Esophagus squamous epithelium (tissue), 5 donors: ENCODE measurements around the gene PGAP6. TPM values are rescaled to one million over a fixed set of nuclear protein-coding genes. Genes with fewer than 3 reads are reported as not detected.

ENCODE experiments used
- DNase-seq: peaks from one replicate; lab custom pipeline; 2025; lab: John Stamatoyannopoulos, UW
- H3K27ac ChIP-seq, 4 donors: fragments of 200-600 bp; sonication (generic); one replicate each; pipeline ENCODE4 v1.5.1; 2016 to 2019; ENCODE audit warnings: mild to moderate bottlenecking in 1 of 4
- H3K27me3 ChIP-seq, 4 donors: fragments of 200-600 bp; sonication (generic); 1 replicate in 3 of 4; 2 replicates in 1 of 4; pipeline versions ENCODE4 v1.5.1 to v1.6.0; 2017 to 2021; ENCODE audit warnings: antibody characterized with exemption in 1 of 4
- H3K36me3 ChIP-seq, 3 donors: fragments of 200-600 bp; sonication (generic); one replicate each; pipeline ENCODE4 v1.5.1; 2016 to 2019
- H3K4me1 ChIP-seq, 3 donors: fragments of 200-600 bp; sonication (generic); one replicate each; pipeline ENCODE4 v1.5.1; 2017 to 2019
- H3K4me3 ChIP-seq, 4 donors: fragments of 200-600 bp; sonication (generic); 1 replicate in 3 of 4; 2 replicates in 1 of 4; pipeline ENCODE4 v1.5.1; 2016 to 2019; ENCODE audit warnings: mild to moderate bottlenecking in 2 of 4, moderate library complexity in 1 of 4
- H3K9me3 ChIP-seq, 3 donors: fragments of 200-600 bp; sonication (generic); one replicate each; pipeline ENCODE4 v1.5.1; 2016 to 2019
- CTCF ChIP-seq, 6 experiments: fragments of 450-650 bp in 4 of 6; fragments of 200-600 bp in 2 of 6; sonication (generic) in 2 of 6; IDR thresholded peaks; one replicate each; pipeline ENCODE4 v1.5.1; 2016 to 2019; ENCODE audit warnings: antibody characterized with exemption in 6 of 6, mild to moderate bottlenecking in 4 of 6, moderate library complexity in 4 of 6
- POLR2A ChIP-seq, 4 donors: fragments of 450-650 bp; IDR thresholded peaks; one replicate each; pipeline ENCODE4 v1.6.1; 2017; ENCODE audit warnings: antibody characterized with exemption in 4 of 4, mild to moderate bottlenecking in 4 of 4, moderate library complexity in 3 of 4
- WGBS, 2 donors: methylation state at CpG; one replicate each; pipeline ENCODE4 v1.1.5; 2018; 5-methylcytosine and 5-hydroxymethylcytosine counted together
- intact Hi-C: fragments of 100-400 bp; cut with DNase I; formaldehyde crosslinking; loops from one replicate; pipeline ENCODE4 v1.15.0; 2022
- total RNA-seq, 4 donors: library from RNA; depleted of rRNA; stranded (reverse); fragments of >200 nt; gene quantifications; one replicate each; pipeline ENCODE4 v1.1.0, GENCODE V29; 2016
- donor health status: DM: yes; HTN: yes; CAD: no.

PGAP6 gene
- total RNA-seq, 4 donors from 2014 or later: 23.5 to 31.7 (median 27.6) TPM

GRCh38 chr16:401468-402348, 19.9 kb upstream of the PGAP6 start, which contains the start of gene DECR2:
TSS of gene DECR2 (plus strand) at chr16:401885. CDS start at chr16:401964, 79 bp downstream.
- intact Hi-C loops: no loop called here
- TF ChIP-seq POLR2A (IDR thresholded peaks at IDR 0.05) (peak in 2 of 4 donors; percentile 77 to 94), CTCF (IDR thresholded peaks at IDR 0.05) (peak in 5 of 6 experiments; percentile 11 to 51 (median 36))
- 0 to 2% methylated on average over 10 to 22 of the region's 91 CpGs for WGBS, 2 donors
- no peaks in the 10 kb centered on the region for H3K27me3 ChIP-seq
- H3K36me3 ChIP-seq: no peaks in the 10 kb centered on the region
- DNase-seq: peak; percentile 86
- peak within 1 kb of the TSS; percentile 82 to 98 (median 85) for H3K4me3 ChIP-seq
- peak within 1 kb of the TSS; percentile 91 to 97 (median 94) for H3K27ac ChIP-seq
- H3K9me3 ChIP-seq: no peaks in the 10 kb centered on the region
- H3K4me1 ChIP-seq: peaks cover 11 to 48% (median 12%) of the 10 kb centered on the region in 3 donors

GRCh38 chr16:400061-400591, 18.3 kb upstream of the PGAP6 start:
- Histone ChIP-seq H3K4me1 (peaks cover 11 to 58% (median 12%) of the 10 kb centered on the region in 3 donors), H3K9me3 (no peaks in the 10 kb centered on the region), H3K27me3 (no peaks in the 10 kb centered on the region), H3K4me3 (peak overlapping the region in 3 of 4 donors; percentile 82 to 98 (median 85)), H3K27ac (peak overlapping the region; percentile 78 to 97 (median 92)), H3K36me3 (no peaks in the 10 kb centered on the region)
- DNase-seq: no peak
- 54 to 67% methylated on average over 3 to 5 of the region's 10 CpGs for WGBS, 2 donors
- no peak for TF ChIP-seq CTCF (IDR thresholded peaks at IDR 0.05)
- intact Hi-C loops: no loop called here

GRCh38 chr16:399340-400019, 17.7 kb upstream of the PGAP6 start:
- intact Hi-C loops: loop anchor here (10.0 kb wide), 1 partner anchor 95 kb away; no protein-coding TSS in a partner anchor
- H3K4me1 ChIP-seq: peaks cover 11 to 58% (median 12%) of the 10 kb centered on the region in 3 donors
- TF ChIP-seq CTCF (IDR thresholded peaks at IDR 0.05): no peak
- TF ChIP-seq POLR2A (IDR thresholded peaks at IDR 0.05): no peak
- no peaks in the 10 kb centered on the region for H3K27me3 ChIP-seq
- peak overlapping the region in 2 of 4 donors; percentile 78 to 97 for H3K27ac ChIP-seq
- no peak for DNase-seq
- WGBS, 2 donors: 40 to 100% methylated on average over 1 of the region's 22 CpGs
- H3K9me3 ChIP-seq: no peaks in the 10 kb centered on the region
- no peaks in the 10 kb centered on the region for H3K36me3 ChIP-seq
- no peak overlapping the region for H3K4me3 ChIP-seq

- Histone ChIP-seq H3K36me3 (no peaks in the 10 kb centered on the region), H3K4me1 (peaks cover 11 to 58% (median 12%) of the 10 kb centered on the region in 3 donors), H3K27ac (peak overlapping the region in 3 of 4 donors; percentile 69 to 88 (median 88)), H3K4me3 (no peak overlapping the region), H3K27me3 (no peaks in the 10 kb centered on the region), H3K9me3 (no peaks in the 10 kb centered on the region)
- 71 to 75% methylated on average over 6 to 14 of the region's 24 CpGs for WGBS, 2 donors
- no peak for DNase-seq
- TF ChIP-seq POLR2A (IDR thresholded peaks at IDR 0.05) (no peak), CTCF (IDR thresholded peaks at IDR 0.05) (no peak)
- intact Hi-C loops: loop anchor here (10.0 kb wide), 1 partner anchor 96 kb away; no protein-coding TSS in a partner anchor
Observed at GRCh38 chr16:398561-399339, 17.0 kb upstream of the PGAP6 start.
